HCT116 (cell line): ENCODE data around the gene ADAR. TPM values are rescaled to one million over a fixed set of nuclear protein-coding genes. Genes with fewer than 3 reads are reported as not detected.

Experiments
- ATAC-seq: fragments of 200-7000 bp; cut with Tn5 transposase; 2 replicates; pipeline ENCODE4 v1.9.1; 2020; ENCODE audit warnings: mild to moderate bottlenecking, moderate library complexity
- BruUV-seq: library from RNA; stranded (reverse); fragments of 400-500 nt; replicated peaks from 2 replicates; lab custom pipeline; 2021; lab: Mats Ljungman, UMichigan
- CTCF ChIA-PET: fragments of 300-600 bp; sonication (Branson Sonifier 250); formaldehyde crosslinking; loops from one replicate; lab custom pipeline; 2021; ENCODE audit warnings: antibody characterized with exemption; lab: Charles Lee
- POLR2A ChIA-PET: fragments of 300-600, 350-600 bp; sonication (Branson Sonifier 250); formaldehyde crosslinking; loops from one replicate; lab custom pipeline; 2021; ENCODE audit warnings: antibody characterized with exemption; lab: Charles Lee
- RAD21 ChIA-PET, 2 experiments: fragments of 300-600 bp; sonication (Branson Sonifier 250); formaldehyde crosslinking; loops; one replicate each; lab custom pipeline; 2023; ENCODE audit warnings: low total read pairs in 2 of 2; ENCODE audit not compliant: uncharacterized antibody in 2 of 2, unreplicated experiment in 2 of 2, low non-redundant PET in 1 of 2; lab: Charles Lee
- DNase-seq: peaks from one replicate; pipeline ENCODE4 v3.0.0-alpha.2; 2010; ENCODE audit warnings: low read depth, low spot score
- H2AFZ ChIP-seq: fragments of 200-600 bp; shearing (Covaris generic), sonication (generic); 2 replicates; pipeline ENCODE4 v1.6.1; 2017; ENCODE audit warnings: low read depth, mixed run types, mixed read lengths, antibody characterized with exemption, low read length; ENCODE audit not compliant: poor library complexity, severe bottlenecking
- H3K27ac ChIP-seq: 2 replicates; pipeline ENCODE4 v1.5.1; 2012; ENCODE audit warnings: low read depth, low read length
- H3K27me3 ChIP-seq: fragments of 200-600 bp; sonication (generic); 2 replicates; pipeline ENCODE4 v1.6.1; 2016; ENCODE audit warnings: mixed run types, low read length, mixed read lengths; ENCODE audit not compliant: insufficient read depth
- H3K36me3 ChIP-seq, 2 experiments: fragments of 200-500 bp in 1 of 2; fragments of 200-600 bp in 1 of 2; sonication (Bioruptor generic) in 1 of 2; sonication (generic) in 1 of 2; 2 replicates each; pipeline versions ENCODE4 v1.5.1 to v1.6.1; 2014 to 2016; ENCODE audit warnings: low read length in 2 of 2, inconsistent platforms in 1 of 2, mixed read lengths in 1 of 2, mixed run types in 1 of 2; ENCODE audit not compliant: insufficient read depth in 2 of 2, control insufficient read depth in 1 of 2
- H3K4me1 ChIP-seq, 2 experiments: fragments of 200-600 bp in 1 of 2; sonication (generic) in 1 of 2; 2 replicates each; pipeline versions ENCODE4 v1.5.1 to v1.6.1; 2012 to 2017; ENCODE audit warnings: low read length in 2 of 2, inconsistent platforms in 1 of 2, mild to moderate bottlenecking in 1 of 2, mixed read lengths in 1 of 2, mixed run types in 1 of 2, moderate library complexity in 1 of 2; ENCODE audit not compliant: insufficient read depth in 2 of 2, control insufficient read depth in 1 of 2
- H3K4me2 ChIP-seq: fragments of 200-600 bp; sonication (generic); 2 replicates; pipeline ENCODE4 v1.6.1; 2017; ENCODE audit warnings: mixed run types, low read length, mixed read lengths
- H3K4me3 ChIP-seq, 2 experiments: fragments of 200-600 bp in 1 of 2; sonication (generic) in 1 of 2; replicated peaks in 1 of 2; 2 replicates each; pipeline ENCODE4 v1.5.1; 2011 to 2016; ENCODE audit warnings: low read length in 2 of 2, control low read depth in 1 of 2, low read depth in 1 of 2, mild to moderate bottlenecking in 1 of 2, mixed read lengths in 1 of 2, mixed run types in 1 of 2
- H3K79me2 ChIP-seq: fragments of 200-600 bp; sonication (generic); 2 replicates; pipeline ENCODE4 v1.6.1; 2017; ENCODE audit warnings: mild to moderate bottlenecking, mixed run types, low read length, moderate library complexity, mixed read lengths; ENCODE audit not compliant: insufficient read depth
- H3K9ac ChIP-seq: fragments of 200-600 bp; sonication (generic); 2 replicates; pipeline ENCODE4 v1.6.1; 2016; ENCODE audit warnings: low read length, mixed read lengths
- H3K9me2 ChIP-seq: fragments of 200-600 bp; sonication (generic), shearing (Covaris generic); 2 replicates; pipeline ENCODE4 v1.6.1; 2017; ENCODE audit warnings: mixed run types, mild to moderate bottlenecking, moderate library complexity; ENCODE audit not compliant: insufficient read depth
- H3K9me3 ChIP-seq, 2 experiments: fragments of 200-500 bp in 1 of 2; fragments of 200-600 bp in 1 of 2; sonication (Bioruptor generic) in 1 of 2; sonication (generic) in 1 of 2; 2 replicates each; pipeline ENCODE4 v1.6.1; 2014 to 2017; ENCODE audit warnings: low read length in 2 of 2, mixed read lengths in 2 of 2, inconsistent platforms in 1 of 2, low read depth in 1 of 2, mild to moderate bottlenecking in 1 of 2, mixed run types in 1 of 2, moderate library complexity in 1 of 2; ENCODE audit not compliant: control insufficient read depth in 1 of 2, insufficient read depth in 1 of 2
- H4K20me1 ChIP-seq: fragments of 200-600 bp; sonication (generic), shearing (Covaris generic); 2 replicates; pipeline ENCODE4 v1.6.1; 2017; ENCODE audit warnings: mixed run types, mild to moderate bottlenecking, moderate library complexity; ENCODE audit not compliant: insufficient read depth
- CEBPB ChIP-seq: IDR thresholded peaks from 2 replicates; pipeline ENCODE4 v1.6.1; 2012; ENCODE audit warnings: low read depth
- EGR1 ChIP-seq: IDR thresholded peaks from 2 replicates; pipeline ENCODE4 v1.6.1; 2012; ENCODE audit warnings: low read depth
- ELF1 ChIP-seq: IDR thresholded peaks from 2 replicates; pipeline ENCODE4 v1.6.1; 2012; ENCODE audit warnings: low read depth, borderline replicate concordance
- FOSL1 ChIP-seq: IDR thresholded peaks from 2 replicates; pipeline ENCODE4 v1.6.1; 2012; ENCODE audit warnings: low read depth
- POLR2A ChIP-seq: IDR thresholded peaks from 2 replicates; pipeline ENCODE4 v1.7.0; 2011; ENCODE audit warnings: borderline replicate concordance; ENCODE audit not compliant: insufficient read depth, insufficient read length; ENCODE audit errors: extremely low read depth
- POLR2AphosphoS5 ChIP-seq: IDR thresholded peaks from 2 replicates; pipeline ENCODE4 v1.6.1; 2011; ENCODE audit warnings: mild to moderate bottlenecking, low read depth, low read length, moderate library complexity
- RAD21 ChIP-seq: IDR thresholded peaks from 2 replicates; pipeline ENCODE4 v1.6.1; 2012; ENCODE audit warnings: low read depth, mild to moderate bottlenecking
- ZNF274 ChIP-seq: fragments of 200-500 bp; sonication (Bioruptor generic); IDR thresholded peaks from 2 replicates; pipeline ENCODE4 v1.6.1; 2014; ENCODE audit warnings: mild to moderate bottlenecking, low read depth, low read length, inconsistent platforms
- intact Hi-C: fragments of 100-400 bp; cut with micrococcal nuclease; formaldehyde crosslinking; loops from 2 replicates; pipeline ENCODE4 v1.10.0; 2022
- total RNA-seq: library from RNA; stranded (reverse); gene quantifications from one replicate; pipeline ENCODE4 v1.2.1, GENCODE V29; 2021; ENCODE audit not compliant: unreplicated experiment
- TF ChIP-seq, protein P1 (sequence below): IDR thresholded peaks from 2 replicates; pipeline ENCODE4 v1.6.1; 2011; ENCODE audit warnings: mild to moderate bottlenecking, low read length, moderate library complexity; ENCODE audit not compliant: insufficient replicate concordance; ENCODE audit errors: extremely low read depth
- TF ChIP-seq, protein P2 (sequence below): IDR thresholded peaks from 2 replicates; pipeline ENCODE4 v1.6.1; 2012

The ADAR gene
- total RNA-seq, 1 experiment from 2014 or later, result 169 TPM

DNA sequence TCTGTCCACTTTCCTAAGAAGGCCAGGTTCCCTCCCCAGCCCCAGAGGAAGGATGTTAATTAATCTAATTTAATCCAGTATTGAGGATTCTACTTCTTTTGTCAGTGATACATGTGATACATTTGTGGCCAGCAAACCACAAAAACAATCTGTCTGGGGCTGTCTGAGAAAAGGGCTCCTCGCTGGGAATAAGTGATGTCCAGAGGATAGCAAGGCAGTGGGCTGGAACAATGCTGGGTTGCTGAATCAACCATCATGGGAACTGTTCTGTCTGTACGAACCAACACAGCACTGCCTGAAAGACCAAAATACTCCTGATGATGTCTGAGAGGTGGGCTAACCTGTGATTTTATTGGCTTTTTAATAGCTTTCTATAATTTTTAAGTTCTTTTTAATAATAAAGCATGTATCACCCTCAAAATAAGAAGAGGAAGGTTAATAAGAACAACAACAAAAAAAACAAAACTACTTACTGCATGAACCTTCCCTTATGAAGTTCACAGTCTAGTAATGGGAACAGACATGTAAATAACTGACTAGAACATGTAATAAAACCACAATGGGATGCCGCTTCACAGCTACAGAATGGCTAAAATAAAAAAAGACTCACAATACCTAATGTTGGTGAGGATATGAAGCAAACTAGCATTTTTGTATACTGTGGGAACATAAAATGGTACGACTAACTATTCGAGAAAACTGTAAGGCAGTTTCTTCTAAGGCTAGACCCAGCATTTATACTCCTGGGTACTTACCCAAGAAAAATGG is 11.4 kb upstream of the ADAR start:
- ATAC-seq (no peak), DNase-seq (no peak)
- Histone ChIP-seq H3K4me2 (no peak overlapping the region), H3K9me2 (no peaks in the 10 kb centered on the region), H3K27me3 (no peaks in the 10 kb centered on the region), H3K4me1 (no peaks in the 10 kb centered on the region), H3K9ac (no peak overlapping the region), H3K36me3 (no peaks in the 10 kb centered on the region; a peak in 1 of 4 replicates), H3K9me3 (no peaks in the 10 kb centered on the region), H3K79me2 (peaks cover 98% of the 10 kb centered on the region), H3K4me3 (no peak overlapping the region), H2AFZ (no peak overlapping the region), H4K20me1 (peaks cover 3% of the 10 kb centered on the region; the same call in 1 of the 2 replicates), H3K27ac (no peak overlapping the region)
- ChIA-PET POLR2A (no interaction called here), RAD21 (no interaction called here), CTCF (interaction anchor here (1.5 kb wide), 1 partner anchor 44 kb away, joined by 3 read pairs; no protein-coding TSS in a partner anchor)
- TF ChIP-seq ELF1, result no peak
- no peak for TF ChIP-seq POLR2AphosphoS5
- TF ChIP-seq, protein P1, sequence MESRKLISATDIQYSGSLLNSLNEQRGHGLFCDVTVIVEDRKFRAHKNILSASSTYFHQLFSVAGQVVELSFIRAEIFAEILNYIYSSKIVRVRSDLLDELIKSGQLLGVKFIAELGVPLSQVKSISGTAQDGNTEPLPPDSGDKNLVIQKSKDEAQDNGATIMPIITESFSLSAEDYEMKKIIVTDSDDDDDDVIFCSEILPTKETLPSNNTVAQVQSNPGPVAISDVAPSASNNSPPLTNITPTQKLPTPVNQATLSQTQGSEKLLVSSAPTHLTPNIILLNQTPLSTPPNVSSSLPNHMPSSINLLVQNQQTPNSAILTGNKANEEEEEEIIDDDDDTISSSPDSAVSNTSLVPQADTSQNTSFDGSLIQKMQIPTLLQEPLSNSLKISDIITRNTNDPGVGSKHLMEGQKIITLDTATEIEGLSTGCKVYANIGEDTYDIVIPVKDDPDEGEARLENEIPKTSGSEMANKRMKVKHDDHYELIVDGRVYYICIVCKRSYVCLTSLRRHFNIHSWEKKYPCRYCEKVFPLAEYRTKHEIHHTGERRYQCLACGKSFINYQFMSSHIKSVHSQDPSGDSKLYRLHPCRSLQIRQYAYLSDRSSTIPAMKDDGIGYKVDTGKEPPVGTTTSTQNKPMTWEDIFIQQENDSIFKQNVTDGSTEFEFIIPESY, result no peak
- no peak for TF ChIP-seq POLR2A
- TF ChIP-seq CEBPB, result no peak
- TF ChIP-seq, protein P2, sequence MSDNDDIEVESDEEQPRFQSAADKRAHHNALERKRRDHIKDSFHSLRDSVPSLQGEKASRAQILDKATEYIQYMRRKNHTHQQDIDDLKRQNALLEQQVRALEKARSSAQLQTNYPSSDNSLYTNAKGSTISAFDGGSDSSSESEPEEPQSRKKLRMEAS, result no peak
- no peak for TF ChIP-seq FOSL1
- no peak for TF ChIP-seq RAD21
- no peak for TF ChIP-seq ZNF274
- TF ChIP-seq EGR1, result no peak
- intact Hi-C loops, result no loop called here
- BruUV-seq, result no TSS peak
